Activated CD8-positive, alpha-beta memory T cell treated with anti-CD3 and anti-CD28 coated beads for 4 hours (primary cell): ENCODE measurements around the gene GABRG3.

ENCODE experiments used
- DNase-seq, 2 donors: peaks; one replicate each; pipeline ENCODE4 v3.0.0-alpha.2; 2020; ENCODE audit warnings: low read depth in 2 of 2

The GABRG3 gene

GRCh38 chr15:26970712-26971210 is at the start of gene GABRG3:
Gene GABRG3 (plus strand): TSS chr15:26971181.
- DNase-seq = no peak

- no peak for DNase-seq
These were observed 49.5 kb upstream of the GABRG3 start for GRCh38 chr15:26921433-26921832.

DNA sequence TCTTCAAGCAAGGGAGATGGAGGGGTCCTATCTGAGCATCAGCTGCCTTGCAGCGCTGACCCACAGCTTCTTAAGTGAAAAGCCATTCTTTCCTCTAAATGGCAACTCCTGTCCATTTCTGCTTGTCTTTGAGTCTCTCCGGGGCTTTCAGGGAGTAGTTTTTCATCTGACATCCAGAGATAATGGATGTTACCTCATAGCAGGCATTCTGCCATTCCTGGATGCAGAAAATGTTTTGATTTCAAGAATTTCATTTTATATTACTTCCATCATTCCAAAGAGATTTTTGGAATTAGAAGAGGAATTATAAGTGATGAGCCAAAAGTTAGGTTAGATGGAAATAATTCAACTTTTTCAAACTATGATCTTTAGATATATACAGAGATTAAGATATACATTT is 44.9 kb upstream of the GABRG3 start:
- DNase-seq = no peak

GRCh38 chr15:26928051-26928450 is 42.9 kb upstream of the GABRG3 start:
- DNase-seq = no peak

DNA sequence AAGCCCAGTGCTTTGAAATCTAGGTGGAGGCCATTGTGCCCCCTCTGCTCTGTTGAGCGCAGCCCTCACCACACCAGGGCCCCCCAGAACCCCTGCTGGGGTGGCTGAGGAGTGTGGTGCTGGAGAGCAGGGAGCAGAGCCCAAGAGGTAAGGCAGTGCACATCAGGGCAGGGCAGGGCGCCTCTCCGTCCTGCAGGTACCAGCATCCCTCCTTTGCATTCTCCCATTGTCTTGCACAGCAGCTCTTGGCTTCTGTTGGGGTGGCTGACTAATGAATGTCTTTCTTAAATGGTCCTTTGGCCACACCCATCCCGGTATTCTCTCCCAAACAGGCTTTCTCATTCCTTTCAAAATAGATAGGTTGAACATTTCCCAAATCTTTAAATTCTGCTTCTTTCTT is 41.4 kb upstream of the GABRG3 start:
- no peak for DNase-seq

GRCh38 chr15:26934848-26935247 is 36.1 kb upstream of the GABRG3 start:
- no peak for DNase-seq

- DNase-seq = no peak
These were observed 35.7 kb upstream of the GABRG3 start for GRCh38 chr15:26935322-26935721.

- DNase-seq = no peak
These were observed 34.5 kb upstream of the GABRG3 start for GRCh38 chr15:26936502-26936901.

DNA sequence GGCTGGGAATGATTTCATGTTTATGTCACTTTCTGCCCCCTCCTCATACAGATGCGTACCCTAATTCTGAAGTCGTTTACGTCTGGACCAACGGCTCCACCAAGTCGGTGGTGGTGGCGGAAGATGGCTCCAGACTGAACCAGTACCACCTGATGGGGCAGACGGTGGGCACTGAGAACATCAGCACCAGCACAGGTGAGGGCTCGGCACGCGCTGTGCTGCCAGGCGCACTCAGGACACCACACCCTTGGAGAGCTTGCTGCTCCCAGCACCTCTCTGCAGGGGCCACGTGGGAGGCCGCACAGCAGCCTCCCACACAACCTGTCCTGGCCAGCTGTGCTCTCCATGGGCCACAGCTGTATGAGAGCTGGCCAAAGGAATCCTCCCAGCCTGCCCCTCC is 33.8 kb upstream of the GABRG3 start:
- DNase-seq = no peak

- DNase-seq = no peak
These were observed 31.6 kb upstream of the GABRG3 start for GRCh38 chr15:26939398-26939797.

- no peak for DNase-seq
These were observed 29.5 kb upstream of the GABRG3 start for GRCh38 chr15:26941489-26941888.

- DNase-seq = no peak
These were observed 27.1 kb upstream of the GABRG3 start for GRCh38 chr15:26943866-26944265.

DNA sequence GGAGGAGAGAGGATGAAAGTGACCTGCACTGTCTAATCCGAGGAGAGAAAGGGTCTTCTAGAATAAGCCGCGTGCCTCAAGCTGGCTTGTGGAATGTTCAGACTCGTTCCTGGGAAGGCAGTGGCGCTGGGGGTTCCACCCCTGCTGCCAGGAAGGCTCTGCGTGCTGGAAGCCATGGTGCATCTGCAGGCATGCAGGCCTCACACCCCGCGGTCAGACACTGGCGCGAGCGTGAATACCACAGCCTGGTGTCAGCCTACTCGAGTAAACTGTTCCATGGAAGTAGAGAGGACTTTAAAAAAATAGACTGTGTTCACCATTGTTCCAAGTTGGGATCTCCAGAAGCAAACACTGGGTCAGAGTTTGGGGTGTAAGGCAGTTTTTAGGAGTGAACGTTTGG is 25.9 kb upstream of the GABRG3 start:
- no peak for DNase-seq

DNA sequence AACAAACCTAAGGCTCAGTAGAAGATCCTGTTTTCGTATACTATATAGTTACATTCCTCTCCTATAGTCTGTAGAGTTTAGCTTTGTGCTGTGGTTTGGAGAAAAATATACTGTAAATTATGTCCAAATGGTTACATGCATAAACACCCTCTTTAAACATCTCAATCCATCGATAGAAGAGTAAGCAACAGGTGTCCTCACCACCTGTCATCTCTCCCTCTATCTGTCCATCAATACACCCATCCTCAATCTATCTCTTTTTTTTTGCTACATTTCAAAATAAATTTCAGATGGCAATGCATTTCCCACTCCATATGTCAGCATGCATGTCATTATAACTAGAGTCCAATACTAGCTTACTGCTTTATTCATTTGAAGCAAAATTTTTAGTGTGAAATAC is 21.0 kb upstream of the GABRG3 start:
- DNase-seq = no peak

GRCh38 chr15:26954403-26954802 is 16.6 kb upstream of the GABRG3 start:
- no peak for DNase-seq

DNA sequence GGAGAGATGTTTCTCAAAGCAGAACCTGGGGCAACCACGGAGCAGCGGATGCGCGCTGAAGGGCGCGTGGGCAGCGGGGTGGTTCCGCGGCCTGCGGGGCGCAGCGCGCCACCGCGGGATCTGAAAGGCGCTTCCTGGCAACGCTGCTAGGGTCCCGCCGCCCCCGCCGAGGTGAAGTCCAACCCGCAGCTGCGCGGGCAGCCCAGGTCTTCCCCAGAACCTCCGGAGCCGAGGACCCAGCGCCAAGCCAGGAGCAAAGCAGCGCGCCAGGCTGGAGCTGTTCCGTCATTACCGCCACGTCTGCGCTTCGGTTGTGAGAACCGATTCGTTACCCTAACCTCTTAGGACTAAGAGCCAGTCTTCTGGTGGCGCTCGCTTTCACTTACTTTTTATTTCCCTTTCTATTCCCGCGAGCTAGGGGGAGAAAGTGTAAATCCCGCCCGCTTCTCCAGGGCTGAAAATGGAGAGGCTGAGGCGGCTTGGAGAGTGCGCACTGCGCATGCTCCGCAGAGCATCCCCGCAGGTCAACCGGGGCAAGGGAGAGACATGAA is 3.2 kb upstream of the GABRG3 start:
- no peak for DNase-seq

- no peak for DNase-seq
These were observed 2.2 kb upstream of the GABRG3 start for GRCh38 chr15:26968806-26969205.

GRCh38 chr15:26971271-26972018 is 464 bp downstream of the GABRG3 start:
- DNase-seq = no peak

DNA sequence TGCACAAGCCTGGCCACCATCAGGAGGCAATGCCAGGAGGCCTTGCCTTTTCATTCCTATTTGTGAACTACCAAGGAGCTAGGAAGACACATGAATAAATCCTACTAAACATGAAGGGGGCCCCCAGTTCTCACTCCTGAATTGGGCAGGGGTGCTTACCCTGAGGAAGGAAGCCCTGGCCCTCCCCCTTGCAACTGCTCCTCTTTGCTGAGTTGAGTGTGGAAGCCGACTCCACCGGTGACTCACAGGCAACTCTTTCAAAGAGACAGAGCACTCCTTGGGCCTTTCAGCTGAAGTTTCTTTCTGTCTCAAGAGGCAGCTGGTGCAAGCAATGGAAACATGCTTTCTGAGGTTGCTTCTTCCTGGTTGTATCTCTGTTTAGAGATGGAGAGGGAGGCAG is 1.7 kb downstream of the GABRG3 start:
- no peak for DNase-seq

DNA sequence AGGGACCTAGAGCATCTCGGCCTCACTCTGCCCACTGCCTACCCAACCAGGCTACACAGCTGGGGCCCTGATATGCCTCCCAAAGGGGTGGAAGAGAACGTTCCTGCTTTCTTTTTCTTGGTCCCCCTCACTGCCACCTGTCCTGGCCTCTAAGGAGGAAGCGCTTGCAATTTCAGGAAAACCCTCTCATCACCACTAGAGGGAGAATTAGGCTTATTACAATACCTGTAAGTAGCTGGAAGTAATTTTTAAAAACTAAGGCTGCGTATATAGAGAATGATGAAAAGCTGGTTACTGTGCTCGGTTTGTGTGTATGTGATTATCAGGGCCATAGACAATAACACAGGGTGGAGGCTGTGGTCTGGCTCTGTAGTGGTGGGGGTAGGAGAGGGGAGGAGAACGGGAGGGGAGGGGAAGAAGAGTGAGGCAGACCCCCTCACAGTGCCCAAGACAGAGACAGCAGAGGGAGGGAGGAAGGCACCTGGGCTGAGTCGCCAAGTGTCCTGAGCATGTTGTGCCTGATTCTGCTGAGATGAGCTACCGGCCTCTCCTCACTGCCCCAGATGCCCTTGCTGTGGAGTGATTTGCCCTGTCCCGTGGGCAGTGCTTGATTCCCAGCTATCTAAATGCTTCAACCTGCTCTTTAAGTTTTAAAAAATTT is 3.3 kb downstream of the GABRG3 start:
- no peak for DNase-seq

DNA sequence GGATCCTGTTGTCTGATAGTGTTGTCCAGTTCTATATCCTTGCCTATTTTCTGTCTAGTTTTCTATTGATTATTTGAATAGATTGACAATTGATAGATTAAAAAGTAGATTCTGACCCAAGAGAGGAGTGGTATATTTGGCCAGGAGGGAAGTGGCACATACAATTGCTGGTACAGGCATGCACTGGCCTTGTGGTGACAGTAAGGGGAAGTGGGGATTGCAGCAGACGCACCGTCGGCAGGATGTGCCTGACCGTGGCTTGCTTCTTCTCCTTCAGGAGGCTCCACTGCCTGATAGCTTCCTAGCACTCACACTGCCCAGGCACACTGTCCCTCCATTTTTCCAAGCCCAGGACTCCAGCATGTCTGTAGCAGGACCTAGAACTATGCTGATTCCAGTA is 10.5 kb downstream of the GABRG3 start:
- no peak for DNase-seq

DNA sequence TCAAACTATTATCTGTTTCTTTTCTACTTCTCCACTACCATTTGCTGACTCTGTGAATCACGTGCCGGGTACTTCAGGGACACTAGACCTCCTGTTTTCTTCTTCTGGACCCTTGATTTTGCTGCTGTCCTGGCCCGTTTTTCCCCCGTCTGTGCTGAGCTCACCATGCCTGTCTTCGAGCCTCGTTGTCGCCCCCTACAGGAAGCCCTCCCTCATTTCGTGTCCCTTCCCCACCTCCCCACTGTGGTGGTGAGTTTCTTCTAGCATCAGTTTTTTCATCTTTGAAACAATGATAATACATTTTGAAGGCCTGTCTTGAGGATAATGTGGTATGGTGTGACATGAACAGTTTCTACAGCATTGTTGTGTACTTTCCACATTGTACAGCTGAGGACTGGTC is 12.8 kb downstream of the GABRG3 start:
- no peak for DNase-seq

DNA sequence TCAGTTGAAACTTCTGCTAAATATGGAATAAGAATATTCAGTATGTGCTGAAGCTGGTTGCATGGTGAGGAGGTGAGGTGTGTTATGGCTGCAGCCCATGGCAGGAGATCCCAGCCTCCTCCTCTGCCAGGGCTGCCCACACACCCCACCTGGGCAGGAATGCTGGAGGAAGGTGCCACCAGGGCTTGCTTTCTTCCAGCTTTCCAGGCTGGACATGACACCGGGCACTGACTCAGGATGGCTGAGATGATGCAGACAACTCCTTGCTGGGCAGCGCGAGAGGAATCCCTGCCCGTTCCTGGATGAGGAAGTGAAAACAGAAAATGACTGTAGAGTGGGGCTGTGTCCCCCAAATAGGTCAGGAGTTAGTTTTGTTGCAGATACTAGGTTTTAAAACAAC is 14.1 kb downstream of the GABRG3 start:
- no peak for DNase-seq
